Measurements from ENCODE around the gene FOXP1. TPM values are rescaled to one million over a fixed set of nuclear protein-coding genes. Genes with fewer than 3 reads are reported as not detected.

Gene FOXP1
- total RNA-seq, 1 donor: 55.7 TPM

DNA sequence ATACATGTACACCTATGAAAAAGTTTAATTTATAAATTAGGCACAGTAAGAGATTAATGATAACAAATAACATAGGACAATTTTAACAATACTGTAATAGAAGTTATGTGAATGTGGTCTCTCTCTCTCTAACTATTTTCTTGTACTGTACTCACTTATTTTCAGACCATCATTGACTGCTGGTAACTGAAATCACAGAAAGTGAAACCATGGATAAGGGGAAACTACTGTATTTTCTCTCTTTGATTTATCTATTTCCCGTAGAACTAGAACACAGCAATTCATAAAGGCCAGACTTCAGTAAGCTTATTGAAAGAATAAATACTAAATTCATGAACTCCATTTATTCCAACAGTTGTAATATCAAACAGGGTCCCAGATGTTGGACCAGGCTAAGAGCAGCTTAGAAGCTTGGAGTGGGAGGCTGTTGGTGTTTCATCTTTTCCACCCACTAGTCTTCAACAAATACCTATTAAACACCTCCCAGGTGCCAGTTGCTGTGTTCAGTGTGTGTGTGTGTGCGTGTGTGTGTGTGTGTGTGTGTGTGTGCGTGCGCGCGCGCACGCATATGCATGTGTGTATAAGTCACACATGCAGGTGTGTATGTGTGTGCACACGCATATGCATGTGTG is 235.4 kb downstream of the FOXP1 start:
- no peak for DNase-seq (ENCODE audit: low read depth)
- TF ChIP-seq, protein P1, sequence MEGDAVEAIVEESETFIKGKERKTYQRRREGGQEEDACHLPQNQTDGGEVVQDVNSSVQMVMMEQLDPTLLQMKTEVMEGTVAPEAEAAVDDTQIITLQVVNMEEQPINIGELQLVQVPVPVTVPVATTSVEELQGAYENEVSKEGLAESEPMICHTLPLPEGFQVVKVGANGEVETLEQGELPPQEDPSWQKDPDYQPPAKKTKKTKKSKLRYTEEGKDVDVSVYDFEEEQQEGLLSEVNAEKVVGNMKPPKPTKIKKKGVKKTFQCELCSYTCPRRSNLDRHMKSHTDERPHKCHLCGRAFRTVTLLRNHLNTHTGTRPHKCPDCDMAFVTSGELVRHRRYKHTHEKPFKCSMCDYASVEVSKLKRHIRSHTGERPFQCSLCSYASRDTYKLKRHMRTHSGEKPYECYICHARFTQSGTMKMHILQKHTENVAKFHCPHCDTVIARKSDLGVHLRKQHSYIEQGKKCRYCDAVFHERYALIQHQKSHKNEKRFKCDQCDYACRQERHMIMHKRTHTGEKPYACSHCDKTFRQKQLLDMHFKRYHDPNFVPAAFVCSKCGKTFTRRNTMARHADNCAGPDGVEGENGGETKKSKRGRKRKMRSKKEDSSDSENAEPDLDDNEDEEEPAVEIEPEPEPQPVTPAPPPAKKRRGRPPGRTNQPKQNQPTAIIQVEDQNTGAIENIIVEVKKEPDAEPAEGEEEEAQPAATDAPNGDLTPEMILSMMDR (IDR thresholded peaks at IDR 0.05; ENCODE audit: insufficient read depth, low read depth, low read length): no peak
- H3K4me3 ChIP-seq (ENCODE audit: low read depth, low read length): no peak overlapping the region

- DNase-seq (ENCODE audit: low read depth): no peak
Measured at GRCh38 chr3:71346061-71346460, 237.5 kb downstream of the FOXP1 start.

DNA sequence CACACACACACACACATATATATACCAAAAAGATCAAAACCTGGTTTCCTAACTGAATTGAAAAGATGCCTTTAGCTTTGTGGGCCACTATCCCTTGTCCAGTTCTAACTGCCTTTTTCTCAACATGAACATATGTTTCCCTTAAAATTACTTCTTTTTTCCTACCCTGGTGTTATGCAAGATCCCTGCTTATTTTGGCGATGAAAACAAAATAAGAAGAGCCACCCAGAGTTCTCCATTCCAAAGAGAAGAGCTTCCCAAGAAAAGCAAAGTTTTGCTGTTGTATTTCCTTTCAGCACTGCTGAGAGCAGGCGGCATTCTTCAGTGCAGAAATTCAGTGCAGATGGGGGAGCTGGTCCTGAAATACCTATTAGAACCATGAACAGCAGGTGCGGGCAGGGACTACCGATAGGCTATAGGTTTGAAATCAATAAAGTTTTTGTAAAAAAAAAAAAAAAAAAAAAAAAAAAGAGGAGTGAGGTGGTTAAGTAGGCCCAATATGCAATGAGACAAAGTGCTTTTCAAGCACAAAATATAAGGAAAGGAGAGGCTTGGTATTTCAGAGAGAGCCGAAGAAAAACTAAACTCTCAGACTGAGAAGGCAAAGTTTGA is 238.0 kb downstream of the FOXP1 start:
- no peak overlapping the region for H3K4me3 ChIP-seq (ENCODE audit: low read depth, low read length)
- TF ChIP-seq, protein P1 (IDR thresholded peaks at IDR 0.05; ENCODE audit: insufficient read depth, low read depth, low read length): no peak
- DNase-seq (ENCODE audit: low read depth): peak; percentile 39

More at GRCh38 chr3:71346061-71346460, 237.5 kb downstream of the FOXP1 start:
- H3K4me3 ChIP-seq (ENCODE audit: low read depth, low read length): no peak overlapping the region
- TF ChIP-seq, protein P1 (IDR thresholded peaks at IDR 0.05; ENCODE audit: insufficient read depth, low read depth, low read length): no peak

GRCh38 chr3:71341721-71342120 is 241.8 kb downstream of the FOXP1 start:
- H3K4me3 ChIP-seq (ENCODE audit: low read depth, low read length): no peak overlapping the region
- TF ChIP-seq, protein P1 (IDR thresholded peaks at IDR 0.05; ENCODE audit: insufficient read depth, low read depth, low read length): no peak
- DNase-seq (ENCODE audit: low read depth): peak; percentile 71

DNA sequence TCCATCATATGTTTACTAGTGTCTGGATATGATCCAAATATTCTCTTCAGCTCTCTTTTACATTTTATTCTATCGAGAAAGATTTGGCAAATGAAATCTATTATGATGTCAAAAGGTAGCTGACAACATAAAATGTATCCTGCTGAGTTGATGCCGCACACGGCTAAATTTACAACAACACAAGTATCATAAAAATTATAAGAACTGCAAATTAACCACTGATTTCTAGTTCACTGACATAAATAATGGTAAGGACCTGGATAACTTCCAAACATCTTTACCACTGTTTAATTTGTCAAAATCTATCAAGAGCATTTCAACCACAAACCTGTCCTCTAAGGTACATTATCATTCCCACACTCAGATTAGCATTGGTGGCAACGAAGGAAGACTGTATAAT is 244.5 kb downstream of the FOXP1 start:
- TF ChIP-seq, protein P1 (IDR thresholded peaks at IDR 0.05; ENCODE audit: insufficient read depth, low read depth, low read length): no peak
- DNase-seq (ENCODE audit: low read depth): no peak
- no peak overlapping the region for H3K4me3 ChIP-seq (ENCODE audit: low read depth, low read length)

- DNase-seq (ENCODE audit: low read depth): no peak
Measured at GRCh38 chr3:71332813-71333212, 250.7 kb downstream of the FOXP1 start.

More at GRCh38 chr3:71332813-71333212, 250.7 kb downstream of the FOXP1 start:
- no peak overlapping the region for H3K4me3 ChIP-seq (ENCODE audit: low read depth, low read length)
- TF ChIP-seq, protein P1 (IDR thresholded peaks at IDR 0.05; ENCODE audit: insufficient read depth, low read depth, low read length): no peak
